Loucy (cell line): Measurements from ENCODE around the gene PSORS1C1.

Source experiments
- H2AFZ ChIP-seq: fragments of 200-600 bp; sonication (generic); 2 replicates; pipeline ENCODE4 v1.6.0; 2016; ENCODE audit warnings: antibody characterized with exemption, mild to moderate bottlenecking, low read length, moderate library complexity
- H3F3A ChIP-seq: fragments of 200-600 bp; 2 replicates; pipeline ENCODE4 v1.6.0; 2016; ENCODE audit warnings: antibody characterized with exemption, low read depth, mild to moderate bottlenecking
- H3K27me3 ChIP-seq: fragments of 200-600 bp; sonication (generic); 2 replicates; pipeline ENCODE4 v1.6.1; 2014; ENCODE audit warnings: low read length, mild to moderate bottlenecking; ENCODE audit not compliant: insufficient read depth, poor library complexity, severe bottlenecking
- H3K36me3 ChIP-seq: fragments of 200-600 bp; sonication (generic); 2 replicates; pipeline ENCODE4 v1.6.1; 2016; ENCODE audit warnings: low read length; ENCODE audit not compliant: insufficient read depth
- H3K4me1 ChIP-seq: fragments of 200-600 bp; sonication (generic); 2 replicates; pipeline ENCODE4 v1.5.1; 2014; ENCODE audit warnings: low read length, mild to moderate bottlenecking; ENCODE audit not compliant: insufficient read depth, poor library complexity, severe bottlenecking
- H3K4me2 ChIP-seq: fragments of 200-600 bp; sonication (generic); 2 replicates; pipeline ENCODE4 v1.6.0; 2014; ENCODE audit warnings: antibody characterized with exemption, low read length, low read depth, mild to moderate bottlenecking; ENCODE audit not compliant: poor library complexity, severe bottlenecking
- H3K4me3 ChIP-seq: fragments of 200-600 bp; sonication (generic); 2 replicates; pipeline ENCODE4 v1.5.1; 2014; ENCODE audit warnings: low read length, mild to moderate bottlenecking, mixed read lengths; ENCODE audit not compliant: poor library complexity, severe bottlenecking
- H3K79me2 ChIP-seq: fragments of 200-600 bp; sonication (generic); 2 replicates; pipeline ENCODE4 v1.6.1; 2014; ENCODE audit warnings: low read length; ENCODE audit not compliant: insufficient read depth
- H3K9ac ChIP-seq: fragments of 200-600 bp; sonication (generic); 2 replicates; pipeline ENCODE4 v1.6.0; 2014; ENCODE audit warnings: mild to moderate bottlenecking, low read depth, low read length, moderate library complexity; ENCODE audit not compliant: poor library complexity, severe bottlenecking
- H3K9me2 ChIP-seq: fragments of 200-600 bp; sonication (generic); replicated peaks from 2 replicates; pipeline ENCODE4 v1.6.1; 2016; ENCODE audit warnings: low read depth, low read length, mixed read lengths
- H3K9me3 ChIP-seq: fragments of 200-600 bp; sonication (generic); 2 replicates; pipeline ENCODE4 v1.6.1; 2014; ENCODE audit warnings: mild to moderate bottlenecking, antibody characterized with exemption, low read length, low read depth; ENCODE audit not compliant: insufficient read depth
- H4K20me1 ChIP-seq: fragments of 200-600 bp; sonication (generic); 2 replicates; pipeline ENCODE4 v1.6.0; 2014; ENCODE audit warnings: antibody characterized with exemption, low read length, mild to moderate bottlenecking; ENCODE audit not compliant: insufficient read depth, poor library complexity, severe bottlenecking
- CTCF ChIP-seq: fragments of 200-600 bp; sonication (generic); conservative IDR thresholded peaks from 2 replicates; pipeline ENCODE4 v1.5.1; 2014; ENCODE audit warnings: mild to moderate bottlenecking, antibody characterized with exemption, low read length
- EZH2phosphoT487 ChIP-seq: fragments of 200-600 bp; IDR thresholded peaks from 2 replicates; pipeline ENCODE4 v1.6.1; 2018; ENCODE audit warnings: antibody characterized with exemption, mild to moderate bottlenecking, moderate library complexity, borderline replicate concordance

The PSORS1C1 gene

GRCh38 chr6:31170987-31171671 is 56.5 kb downstream of the PSORS1C1 start:
- Histone ChIP-seq H3K9me2 (no peaks in the 10 kb centered on the region), H4K20me1 (no peaks in the 10 kb centered on the region), H3K9me3 (no peaks in the 10 kb centered on the region), H3K27me3 (no peaks in the 10 kb centered on the region), H3K36me3 (no peaks in the 10 kb centered on the region), H3K9ac (no peak overlapping the region), H3K79me2 (no peaks in the 10 kb centered on the region), H3K4me1 (no peaks in the 10 kb centered on the region), H3K4me3 (no peak overlapping the region), H3K4me2 (no peak overlapping the region), H2AFZ (no peak overlapping the region), H3F3A (no peaks in the 10 kb centered on the region)
- TF ChIP-seq CTCF (no peak), EZH2phosphoT487 (no peak)

GRCh38 chr6:31171931-31172905 is 57.6 kb downstream of the PSORS1C1 start:
- H3K79me2 ChIP-seq: no peaks in the 10 kb centered on the region
- H3K4me2 ChIP-seq: no peak overlapping the region
- H3K9me3 ChIP-seq: no peaks in the 10 kb centered on the region
- no peak overlapping the region for H2AFZ ChIP-seq
- H3K4me1 ChIP-seq: no peaks in the 10 kb centered on the region
- H3F3A ChIP-seq: no peaks in the 10 kb centered on the region
- no peak for TF ChIP-seq EZH2phosphoT487
- no peak for TF ChIP-seq CTCF
- no peak overlapping the region for H3K4me3 ChIP-seq
- H3K9me2 ChIP-seq: no peaks in the 10 kb centered on the region
- no peaks in the 10 kb centered on the region for H4K20me1 ChIP-seq
- no peaks in the 10 kb centered on the region for H3K27me3 ChIP-seq
- H3K9ac ChIP-seq: no peak overlapping the region
- no peaks in the 10 kb centered on the region for H3K36me3 ChIP-seq

GRCh38 chr6:31172973-31173384 is 58.4 kb downstream of the PSORS1C1 start:
- Histone ChIP-seq H3K4me2 (no peak overlapping the region), H3K4me3 (no peak overlapping the region), H3F3A (no peaks in the 10 kb centered on the region), H4K20me1 (no peaks in the 10 kb centered on the region), H3K4me1 (no peaks in the 10 kb centered on the region), H3K9me3 (no peaks in the 10 kb centered on the region), H3K9me2 (no peaks in the 10 kb centered on the region), H3K36me3 (no peaks in the 10 kb centered on the region), H3K79me2 (no peaks in the 10 kb centered on the region), H2AFZ (no peak overlapping the region), H3K27me3 (no peaks in the 10 kb centered on the region), H3K9ac (no peak overlapping the region)
- no peak for TF ChIP-seq CTCF
- no peak for TF ChIP-seq EZH2phosphoT487
